Measurements from ENCODE around the gene RGS19. TPM values are rescaled to one million over a fixed set of nuclear protein-coding genes. Genes with fewer than 3 reads are reported as not detected.

Gene RGS19
- total RNA-seq, 4 donors from 2014 or later, result 7.4 to 14.4 (median 11.0) TPM

- Histone ChIP-seq H3K36me3 (peaks cover 36 to 100% (median 62%) of the 10 kb centered on the region in 3 donors), H3K4me3 (no peak overlapping the region), H3K4me1 (no peaks in the 10 kb centered on the region), H3K9me3 (no peaks in the 10 kb centered on the region), H3K27me3 (no peaks in the 10 kb centered on the region), H3K27ac (no peak overlapping the region)
- intact Hi-C loops (cut with DNase I), result no loop called here
- TF ChIP-seq, protein P1, sequence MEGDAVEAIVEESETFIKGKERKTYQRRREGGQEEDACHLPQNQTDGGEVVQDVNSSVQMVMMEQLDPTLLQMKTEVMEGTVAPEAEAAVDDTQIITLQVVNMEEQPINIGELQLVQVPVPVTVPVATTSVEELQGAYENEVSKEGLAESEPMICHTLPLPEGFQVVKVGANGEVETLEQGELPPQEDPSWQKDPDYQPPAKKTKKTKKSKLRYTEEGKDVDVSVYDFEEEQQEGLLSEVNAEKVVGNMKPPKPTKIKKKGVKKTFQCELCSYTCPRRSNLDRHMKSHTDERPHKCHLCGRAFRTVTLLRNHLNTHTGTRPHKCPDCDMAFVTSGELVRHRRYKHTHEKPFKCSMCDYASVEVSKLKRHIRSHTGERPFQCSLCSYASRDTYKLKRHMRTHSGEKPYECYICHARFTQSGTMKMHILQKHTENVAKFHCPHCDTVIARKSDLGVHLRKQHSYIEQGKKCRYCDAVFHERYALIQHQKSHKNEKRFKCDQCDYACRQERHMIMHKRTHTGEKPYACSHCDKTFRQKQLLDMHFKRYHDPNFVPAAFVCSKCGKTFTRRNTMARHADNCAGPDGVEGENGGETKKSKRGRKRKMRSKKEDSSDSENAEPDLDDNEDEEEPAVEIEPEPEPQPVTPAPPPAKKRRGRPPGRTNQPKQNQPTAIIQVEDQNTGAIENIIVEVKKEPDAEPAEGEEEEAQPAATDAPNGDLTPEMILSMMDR (IDR thresholded peaks at IDR 0.05), result no peak
- no peak for TF ChIP-seq POLR2A (IDR thresholded peaks at IDR 0.05)
- WGBS, 2 donors, result 89 to 92% methylated on average over 12 to 13 of the region's 15 CpGs
- DNase-seq, result no peak
Measured at GRCh38 chr20:64023361-64024140, 55.8 kb downstream of the RGS19 start.

Small RNA genes within 50 kb of the gene (small RNA-seq; reads per million reads assigned to genes)
- gene AL355803.1, result 0 reads per million in 4 donors
- gene MIR6813, result 0 reads per million in 4 donors

Other genes with a start within 250 kb of the RGS19 start
- 1 to 10 TPM in 3 of 4 donors, under 1 TPM in 1; 0.79 to 4.2 (median 2.0) TPM for gene ZBTB46, start 248.3 kb downstream of the RGS19 start, total RNA-seq
- gene ABHD16B, start 218.0 kb downstream of the RGS19 start, total RNA-seq, result not detected
- 100 to 1,000 TPM in 3 of 4 donors, 10 to 100 TPM in 1; 97.1 to 124 (median 116) TPM for gene TPD52L2, start 214.2 kb downstream of the RGS19 start, total RNA-seq
- gene DNAJC5, start 184.4 kb downstream of the RGS19 start, total RNA-seq, result 10 to 100 TPM; 58.7 to 89.5 (median 75.4) TPM
- 10 to 100 TPM; 23.1 to 38.0 (median 25.6) TPM for gene UCKL1, start 123.1 kb downstream of the RGS19 start, total RNA-seq
- 10 to 100 TPM; 10.7 to 17.6 (median 14.2) TPM for gene ZNF512B, start 109.6 kb downstream of the RGS19 start, total RNA-seq
- gene SAMD10, start 99.9 kb downstream of the RGS19 start, total RNA-seq, result 10 to 100 TPM in 1 of 4 donors, 1 to 10 TPM in 3; 5.1 to 15.9 (median 6.8) TPM
- 10 to 100 TPM; 34.1 to 57.4 (median 45.8) TPM for gene PRPF6, start 98.4 kb downstream of the RGS19 start, total RNA-seq
- under 1 TPM in 3 of 4 donors, not detected in 1; 0.26 to 0.57 (median 0.57) TPM for gene C20orf204, start 43.3 kb downstream of the RGS19 start, total RNA-seq
- gene SOX18, start 29.9 kb downstream of the RGS19 start, total RNA-seq, result 1 to 10 TPM; 1.3 to 4.5 (median 3.9) TPM
- gene TCEA2, start 16.3 kb downstream of the RGS19 start, total RNA-seq, result 10 to 100 TPM in 2 of 4 donors, 1 to 10 TPM in 2; 1.8 to 25.2 (median 8.9) TPM
- under 1 TPM in 3 of 4 donors, not detected in 1; 0.34 to 0.91 (median 0.76) TPM for gene OPRL1, start 564 bp upstream of the RGS19 start, total RNA-seq
- not detected for gene LKAAEAR1, start 4.9 kb upstream of the RGS19 start, total RNA-seq
- gene NPBWR2, start 28.0 kb upstream of the RGS19 start, total RNA-seq, result not detected
- not detected for gene MYT1, start 84.9 kb upstream of the RGS19 start, total RNA-seq
- 10 to 100 TPM; 34.5 to 58.9 (median 47.8) TPM for gene PCMTD2, start 176.2 kb upstream of the RGS19 start, total RNA-seq

All from esophagus squamous epithelium (tissue), 5 donors.